ENCODE measurements around the gene RGS14. TPM values are rescaled to one million over a fixed set of nuclear protein-coding genes. Genes with fewer than 3 reads are reported as not detected.

The RGS14 gene
- total RNA-seq, 4 donors from 2014 or later = 7.0 to 16.4 (median 7.5) TPM

DNA sequence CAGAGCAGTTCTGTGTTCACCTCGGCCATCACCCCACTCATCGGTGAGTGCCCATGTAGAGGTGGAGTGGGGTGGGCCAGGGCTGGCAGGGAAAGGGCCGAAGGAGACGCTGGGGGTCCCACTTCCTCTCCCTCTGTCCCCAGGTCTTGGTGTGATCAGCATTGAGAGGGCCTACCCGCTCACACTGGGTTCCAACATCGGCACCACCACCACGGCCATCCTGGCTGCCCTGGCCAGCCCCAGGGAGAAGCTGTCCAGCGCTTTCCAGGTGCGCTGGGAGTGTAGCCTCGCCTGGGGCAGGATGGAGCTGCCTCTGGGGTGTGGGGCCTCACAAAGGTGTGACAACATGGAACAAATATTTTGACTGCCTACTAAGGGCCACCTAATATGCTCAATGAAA, 39.1 kb downstream of the RGS14 start:
- TF ChIP-seq, protein P1, sequence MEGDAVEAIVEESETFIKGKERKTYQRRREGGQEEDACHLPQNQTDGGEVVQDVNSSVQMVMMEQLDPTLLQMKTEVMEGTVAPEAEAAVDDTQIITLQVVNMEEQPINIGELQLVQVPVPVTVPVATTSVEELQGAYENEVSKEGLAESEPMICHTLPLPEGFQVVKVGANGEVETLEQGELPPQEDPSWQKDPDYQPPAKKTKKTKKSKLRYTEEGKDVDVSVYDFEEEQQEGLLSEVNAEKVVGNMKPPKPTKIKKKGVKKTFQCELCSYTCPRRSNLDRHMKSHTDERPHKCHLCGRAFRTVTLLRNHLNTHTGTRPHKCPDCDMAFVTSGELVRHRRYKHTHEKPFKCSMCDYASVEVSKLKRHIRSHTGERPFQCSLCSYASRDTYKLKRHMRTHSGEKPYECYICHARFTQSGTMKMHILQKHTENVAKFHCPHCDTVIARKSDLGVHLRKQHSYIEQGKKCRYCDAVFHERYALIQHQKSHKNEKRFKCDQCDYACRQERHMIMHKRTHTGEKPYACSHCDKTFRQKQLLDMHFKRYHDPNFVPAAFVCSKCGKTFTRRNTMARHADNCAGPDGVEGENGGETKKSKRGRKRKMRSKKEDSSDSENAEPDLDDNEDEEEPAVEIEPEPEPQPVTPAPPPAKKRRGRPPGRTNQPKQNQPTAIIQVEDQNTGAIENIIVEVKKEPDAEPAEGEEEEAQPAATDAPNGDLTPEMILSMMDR (IDR thresholded peaks at IDR 0.05; ENCODE audit: low read depth) = no peak

DNA sequence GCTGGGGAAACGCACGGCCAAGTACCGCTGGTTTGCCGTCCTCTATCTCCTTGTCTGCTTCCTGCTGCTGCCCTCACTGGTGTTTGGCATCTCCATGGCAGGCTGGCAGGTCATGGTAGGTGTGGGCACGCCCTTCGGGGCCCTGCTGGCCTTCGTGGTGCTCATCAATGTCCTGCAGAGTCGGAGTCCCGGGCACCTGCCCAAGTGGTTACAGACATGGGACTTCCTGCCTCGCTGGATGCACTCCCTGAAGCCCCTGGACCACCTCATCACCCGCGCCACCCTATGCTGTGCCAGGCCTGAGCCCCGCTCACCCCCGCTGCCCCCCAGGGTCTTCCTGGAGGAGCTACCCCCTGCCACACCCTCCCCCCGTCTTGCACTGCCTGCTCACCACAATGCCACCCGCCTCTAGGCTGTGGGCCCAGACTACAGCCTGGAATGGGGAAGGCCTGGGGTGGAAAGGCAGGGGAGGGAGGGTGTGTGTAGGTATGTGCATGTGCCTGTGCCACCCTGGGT, 40.2 kb downstream of the RGS14 start:
- TF ChIP-seq, protein P1 (IDR thresholded peaks at IDR 0.05; ENCODE audit: low read depth) = no peak

DNA sequence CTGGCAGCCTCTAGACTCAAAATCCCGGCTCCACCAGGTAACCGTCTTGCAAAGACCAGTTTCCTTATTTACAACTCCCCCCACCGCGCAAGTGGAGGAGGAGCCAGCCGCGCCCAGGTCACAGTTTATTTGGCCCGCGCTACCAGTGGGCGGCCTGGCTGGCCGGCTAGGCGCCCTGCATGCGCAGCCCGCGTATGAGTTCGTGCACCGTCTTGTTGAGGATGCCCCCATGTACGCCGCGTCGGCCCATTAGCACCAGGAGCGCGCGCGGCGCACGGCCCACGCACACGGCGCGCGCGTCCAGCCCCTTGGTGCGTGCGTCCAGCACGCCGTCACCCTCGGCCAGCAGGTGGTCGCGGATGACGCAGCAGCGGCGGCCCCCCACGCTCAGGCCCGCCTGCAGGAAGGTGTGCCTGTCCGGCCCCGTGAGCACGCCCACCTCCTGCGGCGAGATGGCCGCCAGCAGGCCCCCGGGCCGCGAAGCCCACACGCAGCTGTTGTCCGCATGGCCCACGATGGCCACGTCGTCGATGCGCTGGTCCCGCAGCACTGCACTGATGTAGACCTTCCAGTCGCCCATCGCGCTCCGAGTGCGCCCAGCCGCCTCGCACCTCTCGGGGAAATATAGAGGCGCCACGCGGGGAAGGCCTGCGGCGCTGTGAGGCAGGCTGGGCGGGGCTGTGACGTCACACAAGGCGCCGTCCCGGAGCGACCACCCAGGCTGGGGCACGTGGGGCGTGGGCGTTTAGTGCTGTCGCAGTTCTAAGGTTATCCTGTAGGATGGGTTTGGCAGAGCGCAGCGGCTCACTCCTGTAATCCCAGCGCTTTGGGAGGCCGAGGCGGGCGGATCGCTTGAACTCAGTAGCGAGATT, 42.5 kb downstream of the RGS14 start, which contains the start of gene PFN3:
TSS of gene PFN3 (minus strand) at position 665 of the 872 bp plus-strand sequence. CDS start at position 580, 85 bp downstream.
- TF ChIP-seq, protein P1 (IDR thresholded peaks at IDR 0.05; ENCODE audit: low read depth) = no peak

DNA sequence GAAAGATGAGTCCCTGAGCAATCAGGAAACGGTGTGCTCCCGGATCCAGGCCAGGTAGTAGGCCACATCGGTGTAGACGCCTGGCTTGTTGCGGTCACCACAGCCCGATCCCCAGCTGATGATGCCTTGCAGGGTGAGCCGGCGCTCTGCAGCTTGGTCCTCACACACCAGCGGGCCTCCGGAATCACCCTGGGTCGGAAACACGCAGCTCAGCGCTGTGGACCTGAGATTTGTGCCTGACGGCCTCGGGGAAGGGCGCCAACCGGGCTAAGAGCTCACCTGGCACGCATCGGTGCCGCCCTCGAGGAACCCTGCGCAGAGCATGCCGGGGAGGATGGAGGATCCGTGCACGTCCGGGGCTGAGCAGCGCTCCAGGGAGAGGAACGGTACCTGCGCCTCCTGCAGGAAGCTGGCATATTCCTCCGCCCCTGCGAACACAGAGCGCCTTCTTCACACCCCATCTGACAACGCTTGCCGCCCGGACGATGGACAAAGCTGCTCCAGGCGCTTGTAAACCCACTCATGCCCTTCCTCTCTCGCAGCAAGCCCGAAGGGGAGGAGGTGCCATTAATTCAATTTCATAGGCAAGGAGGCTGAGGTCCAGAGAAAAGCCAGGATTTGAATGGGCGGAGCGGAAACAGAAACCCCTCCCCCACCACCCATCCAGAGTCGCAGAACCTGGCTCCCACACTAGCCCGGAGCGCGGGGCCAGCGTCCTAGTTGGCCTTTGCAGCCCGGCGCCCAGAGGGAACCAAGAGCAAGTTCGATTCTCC, 44.7 kb downstream of the RGS14 start:
- TF ChIP-seq, protein P1 (IDR thresholded peaks at IDR 0.05; ENCODE audit: low read depth) = no peak

DNA sequence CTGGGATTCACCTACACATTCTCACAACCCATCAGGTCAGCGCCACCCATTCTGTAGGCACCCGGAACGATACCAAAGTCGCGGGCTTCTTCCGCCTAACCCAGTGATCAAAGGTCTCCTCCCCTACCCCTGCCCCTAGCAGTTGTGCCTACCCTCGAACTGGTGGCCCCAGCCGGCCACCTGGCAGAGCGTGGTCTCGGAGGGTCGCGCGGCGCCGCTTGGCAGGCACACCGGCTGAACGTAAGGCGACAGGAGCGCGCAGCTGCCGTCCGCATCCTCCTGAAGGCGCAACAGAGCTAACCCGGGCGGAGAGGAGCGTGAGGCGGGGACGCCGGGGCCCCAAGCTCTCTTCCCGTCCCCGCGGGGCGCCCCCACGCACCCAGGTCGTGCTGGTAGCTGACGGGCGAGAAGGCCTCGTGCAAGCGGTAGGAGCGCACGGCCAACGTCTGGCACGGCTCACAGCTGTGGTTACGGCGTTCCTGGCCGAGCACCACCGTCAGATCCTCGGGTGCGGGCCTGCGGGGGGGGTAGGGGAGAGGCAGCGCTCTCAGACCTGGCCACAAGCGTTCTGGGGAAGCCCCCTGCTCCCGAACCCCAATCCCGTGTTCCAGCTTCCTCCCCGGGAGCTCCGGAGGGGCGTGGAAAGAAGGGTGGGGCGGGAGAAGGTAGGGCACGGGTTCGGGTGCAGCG, 45.5 kb downstream of the RGS14 start:
- TF ChIP-seq, protein P1 (IDR thresholded peaks at IDR 0.05; ENCODE audit: low read depth) = no peak

DNA sequence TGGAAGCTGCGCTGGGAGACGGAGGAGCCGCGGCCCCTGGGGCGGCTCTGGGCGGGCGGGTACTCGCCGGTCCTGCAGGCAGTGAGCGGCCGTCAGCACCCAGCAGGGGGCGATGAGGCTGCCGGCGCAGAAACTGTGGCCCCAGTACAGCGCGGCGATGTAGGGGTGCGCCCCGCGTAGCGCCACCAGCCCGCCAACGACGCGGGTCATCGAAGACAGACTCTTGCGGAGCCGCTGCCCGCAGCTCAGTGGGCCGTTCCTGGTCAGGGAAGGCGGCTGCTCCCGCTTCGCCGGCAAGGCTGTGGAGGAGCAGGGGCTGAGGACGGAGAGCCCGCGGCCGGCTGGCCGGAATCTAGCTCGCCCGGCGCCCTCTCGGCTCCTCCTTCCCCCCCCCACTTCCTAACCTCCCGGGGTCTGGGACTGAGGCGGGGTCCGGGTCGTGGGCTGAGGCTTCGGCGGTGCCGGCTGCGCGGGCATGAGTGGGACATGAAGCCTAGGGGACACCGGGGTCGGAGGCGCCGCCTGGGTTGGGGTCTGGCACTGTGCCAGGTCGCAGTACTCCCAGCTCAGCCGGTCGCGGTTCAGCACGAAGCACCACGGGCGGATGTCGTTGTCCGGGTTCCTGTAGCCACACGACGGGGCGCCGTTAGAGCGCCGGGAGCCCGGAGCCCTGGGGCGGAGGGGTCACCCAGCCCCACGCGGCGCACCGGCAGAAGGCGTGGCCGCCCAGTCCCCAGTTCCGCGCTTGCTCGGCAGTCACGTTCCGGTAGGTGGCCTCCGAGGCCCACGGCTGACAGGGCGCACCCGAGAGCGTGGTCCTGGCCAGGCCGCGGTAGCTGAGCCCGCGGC, 46.3 kb downstream of the RGS14 start:
- TF ChIP-seq, protein P1 (IDR thresholded peaks at IDR 0.05; ENCODE audit: low read depth) = no peak
